MM.1S (cell line): ENCODE results near the gene KIF4B.

Experiments
- DNase-seq: peaks from one replicate; pipeline ENCODE4 v3.0.0-alpha.2; 2015
- H2AFZ ChIP-seq: fragments of 300-600 bp; sonication (generic); 2 replicates; pipeline ENCODE4 v1.6.0; 2016; ENCODE audit warnings: antibody characterized with exemption, low read length
- H3F3A ChIP-seq: fragments of 300-600 bp; sonication (generic); 2 replicates; pipeline ENCODE4 v1.6.1; 2016; ENCODE audit warnings: mild to moderate bottlenecking, antibody characterized with exemption, low read length, moderate library complexity, mixed read lengths; ENCODE audit not compliant: insufficient read depth
- H3K27ac ChIP-seq: fragments of 300-600 bp; sonication (generic); 2 replicates; pipeline ENCODE4 v1.5.1; 2016; ENCODE audit warnings: mild to moderate bottlenecking, low read length
- H3K27me3 ChIP-seq: fragments of 300-600 bp; sonication (generic); replicated peaks from 2 replicates; pipeline ENCODE4 v1.6.0; 2016; ENCODE audit warnings: low read length; ENCODE audit not compliant: insufficient read depth
- H3K36me3 ChIP-seq: fragments of 300-600 bp; sonication (generic); replicated peaks from 2 replicates; pipeline ENCODE4 v1.6.1; 2016; ENCODE audit warnings: mild to moderate bottlenecking, low read length, mixed read lengths; ENCODE audit not compliant: insufficient read depth
- H3K4me1 ChIP-seq: fragments of 300-600 bp; sonication (generic); 2 replicates; pipeline ENCODE4 v1.6.1; 2016; ENCODE audit warnings: low read length, mixed read lengths
- H3K4me2 ChIP-seq: fragments of 300-600 bp; sonication (generic); 2 replicates; pipeline ENCODE4 v1.6.0; 2016; ENCODE audit warnings: low read depth, low read length
- H3K4me3 ChIP-seq: fragments of 300-600 bp; sonication (generic); 2 replicates; pipeline ENCODE4 v1.5.1; 2016; ENCODE audit warnings: low read length, mixed read lengths
- H3K79me2 ChIP-seq: fragments of 300-600 bp; sonication (generic); 2 replicates; pipeline ENCODE4 v1.6.1; 2016; ENCODE audit warnings: mixed run types, low read length, mixed read lengths
- H3K9ac ChIP-seq: fragments of 300-600 bp; sonication (generic); 2 replicates; pipeline ENCODE4 v1.6.1; 2016; ENCODE audit warnings: low read length, mixed read lengths
- H3K9me2 ChIP-seq: fragments of 300-600 bp; sonication (generic); replicated peaks from 2 replicates; pipeline ENCODE4 v1.6.1; 2016; ENCODE audit warnings: mild to moderate bottlenecking, low read length, mixed read lengths; ENCODE audit not compliant: insufficient read depth
- H3K9me3 ChIP-seq: fragments of 300-600 bp; sonication (generic); replicated peaks from 2 replicates; pipeline ENCODE4 v1.6.1; 2016; ENCODE audit warnings: mild to moderate bottlenecking, low read length, mixed read lengths; ENCODE audit not compliant: insufficient read depth
- H4K20me1 ChIP-seq: fragments of 300-600 bp; sonication (generic); 2 replicates; pipeline ENCODE4 v1.6.1; 2016; ENCODE audit warnings: mild to moderate bottlenecking, low read length, moderate library complexity, mixed read lengths; ENCODE audit not compliant: insufficient read depth
- CTCF ChIP-seq: fragments of 300-600 bp; sonication (generic); IDR thresholded peaks from 2 replicates; pipeline ENCODE4 v1.5.1; 2016; ENCODE audit warnings: antibody characterized with exemption, low read length, mixed read lengths
- EZH2 ChIP-seq: fragments of 300-600 bp; sonication (generic); optimal IDR thresholded peaks from 2 replicates; pipeline ENCODE3; 2017; ENCODE audit warnings: low read depth, mild to moderate bottlenecking, antibody characterized with exemption, low read length, mixed read lengths
- EZH2phosphoT487 ChIP-seq: fragments of 300-600 bp; sonication (generic); IDR thresholded peaks from 2 replicates; pipeline ENCODE4 v1.6.1; 2018; ENCODE audit warnings: antibody characterized with exemption, low read length

The KIF4B gene

GRCh38 chr5:155023320-155023719 is 9.8 kb downstream of the KIF4B start:
- no peaks in the 10 kb centered on the region for H4K20me1 ChIP-seq
- no peak for DNase-seq
- no peak overlapping the region for H3K9ac ChIP-seq
- no peak for TF ChIP-seq EZH2
- TF ChIP-seq EZH2phosphoT487: no peak
- TF ChIP-seq CTCF: no peak
- H3K27ac ChIP-seq: no peak overlapping the region
- no peaks in the 10 kb centered on the region for H3K4me1 ChIP-seq
- no peaks in the 10 kb centered on the region for H3K36me3 ChIP-seq
- no peaks in the 10 kb centered on the region for H3K9me3 ChIP-seq
- H3K4me2 ChIP-seq: no peak overlapping the region
- no peaks in the 10 kb centered on the region for H3K79me2 ChIP-seq
- H3F3A ChIP-seq: no peaks in the 10 kb centered on the region
- no peaks in the 10 kb centered on the region for H3K27me3 ChIP-seq
- no peak overlapping the region for H3K4me3 ChIP-seq
- H3K9me2 ChIP-seq: no peaks in the 10 kb centered on the region
- no peak overlapping the region for H2AFZ ChIP-seq

GRCh38 chr5:155024015-155024414 is 10.5 kb downstream of the KIF4B start:
- TF ChIP-seq EZH2: no peak
- TF ChIP-seq CTCF: no peak
- TF ChIP-seq EZH2phosphoT487: no peak

GRCh38 chr5:155025895-155026294 is 12.3 kb downstream of the KIF4B start:
- Histone ChIP-seq H3K4me3 (no peak overlapping the region), H3K79me2 (no peaks in the 10 kb centered on the region), H3K36me3 (no peaks in the 10 kb centered on the region)

More at GRCh38 chr5:155024015-155024414, 10.5 kb downstream of the KIF4B start:
- Histone ChIP-seq H4K20me1 (no peaks in the 10 kb centered on the region), H3K27me3 (no peaks in the 10 kb centered on the region), H3F3A (no peaks in the 10 kb centered on the region), H3K4me1 (no peaks in the 10 kb centered on the region), H3K4me2 (no peak overlapping the region), H3K27ac (no peak overlapping the region), H3K4me3 (no peak overlapping the region), H2AFZ (no peak overlapping the region), H3K9me3 (no peaks in the 10 kb centered on the region), H3K9ac (no peak overlapping the region), H3K9me2 (no peaks in the 10 kb centered on the region), H3K36me3 (no peaks in the 10 kb centered on the region), H3K79me2 (no peaks in the 10 kb centered on the region)
- no peak for DNase-seq

More at GRCh38 chr5:155025895-155026294, 12.3 kb downstream of the KIF4B start:
- no peaks in the 10 kb centered on the region for H4K20me1 ChIP-seq
- H3K4me1 ChIP-seq: no peaks in the 10 kb centered on the region
- TF ChIP-seq EZH2: no peak
- no peak for TF ChIP-seq CTCF
- no peak for TF ChIP-seq EZH2phosphoT487
- no peaks in the 10 kb centered on the region for H3K9me2 ChIP-seq
- H3K27me3 ChIP-seq: no peaks in the 10 kb centered on the region
- H3K27ac ChIP-seq: no peak overlapping the region
- no peak overlapping the region for H2AFZ ChIP-seq
- H3K4me2 ChIP-seq: no peak overlapping the region
- no peak for DNase-seq
- H3F3A ChIP-seq: no peaks in the 10 kb centered on the region
- no peak overlapping the region for H3K9ac ChIP-seq
- no peaks in the 10 kb centered on the region for H3K9me3 ChIP-seq
